GM23338 (cell line): Measurements from ENCODE around the gene PCDHB8.
"Not testable (repeated sequence)": the region's sequence is repeated elsewhere in the genome, so short reads cannot be mapped to it uniquely, and the experiment has no call there.

Source experiments
- CTCF ChIP-seq, 2 experiments: fragments of 200-600 bp in 1 of 2; sonication (generic) in 1 of 2; conservative IDR thresholded peaks; 2 replicates each; pipeline versions ENCODE4 v1.5.1 to v1.6.1; 2016 to 2017; ENCODE audit warnings: antibody characterized with exemption in 2 of 2, low read depth in 2 of 2, mild to moderate bottlenecking in 2 of 2, moderate library complexity in 1 of 2
- ETS1 ChIP-seq: IDR thresholded peaks from 2 replicates; pipeline ENCODE4 v1.6.1; 2016; ENCODE audit warnings: antibody characterized with exemption
- EZH2 ChIP-seq: fragments of 200-600 bp; sonication (generic); IDR thresholded peaks from one replicate; pipeline ENCODE4 v1.8.0; 2017; ENCODE audit warnings: antibody characterized with exemption, mild to moderate bottlenecking, low read depth; ENCODE audit not compliant: unreplicated experiment
- JUNB ChIP-seq: IDR thresholded peaks from one replicate; pipeline ENCODE4 v1.6.1; 2016; ENCODE audit warnings: antibody characterized with exemption; ENCODE audit not compliant: unreplicated experiment
- POLR2AphosphoS5 ChIP-seq: IDR thresholded peaks from 2 replicates; pipeline ENCODE4 v1.6.1; 2016; ENCODE audit warnings: antibody characterized with exemption, low read depth
- ZNF331 ChIP-seq: fragments of 250-450 bp; sonication (Bioruptor Pico); IDR thresholded peaks from 2 replicates; pipeline ENCODE4 v1.5.0; 2020; ENCODE audit warnings: low read depth, mild to moderate bottlenecking, moderate library complexity

GRCh38 chr5:141188682-141189081 lies 11.1 kb downstream of the PCDHB8 start:
- not testable (repeated sequence) for TF ChIP-seq CTCF (conservative IDR thresholded peaks at IDR 0.05; ENCODE audit: low read depth in 2 of 2); ETS1; POLR2AphosphoS5; ZNF331 (CRISPR knock-in tag); JUNB; EZH2
